ENCODE results near the gene OR11L1.

Gene OR11L1, protein sequence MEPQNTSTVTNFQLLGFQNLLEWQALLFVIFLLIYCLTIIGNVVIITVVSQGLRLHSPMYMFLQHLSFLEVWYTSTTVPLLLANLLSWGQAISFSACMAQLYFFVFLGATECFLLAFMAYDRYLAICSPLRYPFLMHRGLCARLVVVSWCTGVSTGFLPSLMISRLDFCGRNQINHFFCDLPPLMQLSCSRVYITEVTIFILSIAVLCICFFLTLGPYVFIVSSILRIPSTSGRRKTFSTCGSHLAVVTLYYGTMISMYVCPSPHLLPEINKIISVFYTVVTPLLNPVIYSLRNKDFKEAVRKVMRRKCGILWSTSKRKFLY

GRCh38 chr1:247841796-247842195 lies at the start of gene OR11L1:
Gene OR11L1 (minus strand): TSS chr1:247841896. CDS start chr1:247841896, 0 bp downstream.
- no peak for DNase-seq

DNA sequence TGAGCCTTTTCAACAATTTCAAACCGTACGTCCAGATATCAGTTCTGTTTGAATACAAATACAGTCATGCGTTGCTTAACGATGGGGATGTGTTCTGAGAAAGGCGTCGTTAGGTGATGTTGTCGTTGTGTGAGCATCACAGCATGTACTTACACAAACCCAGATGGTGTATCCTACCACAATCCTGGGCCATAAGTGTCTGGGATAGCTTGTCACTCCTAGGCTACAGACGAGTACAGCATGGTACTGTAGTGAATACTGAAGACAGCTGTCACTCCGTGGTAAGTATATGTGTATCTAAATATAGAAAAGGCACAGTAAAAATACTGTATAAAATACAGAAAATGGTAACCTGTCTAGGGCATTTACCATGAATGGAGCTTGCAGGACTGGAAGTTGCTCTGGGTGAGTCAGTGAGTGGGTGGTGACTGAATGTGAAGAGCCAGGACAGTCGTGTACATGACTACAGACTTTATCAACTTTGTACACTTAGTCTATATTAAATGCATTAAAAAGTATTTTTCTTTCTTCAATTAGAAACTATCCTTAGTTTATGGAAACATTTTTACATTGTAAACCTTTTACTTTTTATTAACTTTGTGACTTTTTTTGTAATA lies 43.2 kb upstream of the OR11L1 start:
- no peak for DNase-seq

DNA sequence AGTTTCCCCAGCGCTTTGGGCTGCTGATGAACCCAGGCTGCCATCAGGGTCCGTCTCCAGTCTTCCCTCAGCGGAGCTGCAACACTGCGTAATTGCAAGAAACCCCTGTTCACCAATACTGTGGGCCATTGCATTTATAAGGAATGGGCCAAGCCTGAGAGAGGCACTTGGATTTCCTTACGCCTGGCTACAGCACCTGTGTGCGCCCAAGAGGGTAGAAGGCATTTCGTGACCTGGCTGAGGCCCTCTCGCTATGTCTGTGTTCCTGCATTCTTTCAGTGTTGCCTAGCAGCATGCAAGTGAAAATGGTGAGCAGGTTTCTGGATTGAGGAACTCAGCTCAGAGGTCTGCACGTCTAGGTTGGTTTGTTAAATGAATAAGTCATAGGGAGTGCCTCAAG lies 41.6 kb upstream of the OR11L1 start:
- no peak for DNase-seq

GRCh38 chr1:247865416-247865815 lies 23.7 kb upstream of the OR11L1 start:
- no peak for DNase-seq

DNA sequence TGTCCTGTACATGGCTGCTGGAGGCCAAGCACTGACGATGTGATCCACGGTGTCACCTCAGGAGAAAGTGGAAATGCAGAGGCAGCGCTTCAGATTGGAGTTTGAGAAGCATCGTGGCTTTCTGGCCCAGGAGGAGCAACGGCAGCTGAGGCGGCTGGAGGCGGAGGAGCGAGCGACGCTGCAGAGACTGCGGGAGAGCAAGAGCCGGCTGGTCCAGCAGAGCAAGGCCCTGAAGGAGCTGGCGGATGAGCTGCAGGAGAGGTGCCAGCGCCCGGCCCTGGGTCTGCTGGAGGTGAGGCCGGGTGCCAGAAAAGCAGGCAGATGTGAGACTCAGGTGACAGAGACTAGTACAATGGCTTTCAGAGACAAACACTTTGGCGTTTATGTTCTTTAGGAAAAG lies 22.9 kb upstream of the OR11L1 start:
- no peak for DNase-seq

GRCh38 chr1:247862756-247863155 lies 21.1 kb upstream of the OR11L1 start:
- no peak for DNase-seq

DNA sequence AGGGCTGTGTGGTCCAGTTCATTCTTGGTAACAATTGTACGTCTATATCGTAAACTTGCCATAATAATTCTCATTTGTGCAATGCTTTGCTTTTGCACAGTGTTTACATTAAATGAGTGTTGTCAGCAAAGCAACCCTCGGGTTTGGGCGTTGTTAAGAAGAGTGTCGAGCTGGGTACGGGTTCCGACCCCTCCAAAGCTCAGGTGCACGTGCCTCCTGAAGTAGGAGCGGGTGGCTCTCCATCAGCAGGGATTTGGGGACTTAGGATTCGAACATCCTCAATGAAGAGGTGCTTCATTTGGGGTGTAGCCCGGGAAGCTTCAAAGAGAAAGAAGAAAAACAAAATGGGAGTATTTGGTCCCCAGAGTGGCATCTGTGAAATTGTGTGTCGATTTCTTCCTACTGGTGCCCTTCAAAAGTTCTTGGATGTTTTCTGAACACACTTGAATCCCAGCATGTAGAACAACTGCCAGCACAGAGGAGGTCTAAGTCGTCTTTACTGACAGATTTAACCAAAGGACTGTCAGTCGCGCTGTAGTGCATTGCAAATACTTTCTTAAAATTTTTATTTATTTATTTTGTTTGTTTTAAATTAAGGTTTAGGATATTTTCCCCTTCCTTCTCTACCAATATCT lies 16.4 kb upstream of the OR11L1 start:
- DNase-seq, result no peak

DNA sequence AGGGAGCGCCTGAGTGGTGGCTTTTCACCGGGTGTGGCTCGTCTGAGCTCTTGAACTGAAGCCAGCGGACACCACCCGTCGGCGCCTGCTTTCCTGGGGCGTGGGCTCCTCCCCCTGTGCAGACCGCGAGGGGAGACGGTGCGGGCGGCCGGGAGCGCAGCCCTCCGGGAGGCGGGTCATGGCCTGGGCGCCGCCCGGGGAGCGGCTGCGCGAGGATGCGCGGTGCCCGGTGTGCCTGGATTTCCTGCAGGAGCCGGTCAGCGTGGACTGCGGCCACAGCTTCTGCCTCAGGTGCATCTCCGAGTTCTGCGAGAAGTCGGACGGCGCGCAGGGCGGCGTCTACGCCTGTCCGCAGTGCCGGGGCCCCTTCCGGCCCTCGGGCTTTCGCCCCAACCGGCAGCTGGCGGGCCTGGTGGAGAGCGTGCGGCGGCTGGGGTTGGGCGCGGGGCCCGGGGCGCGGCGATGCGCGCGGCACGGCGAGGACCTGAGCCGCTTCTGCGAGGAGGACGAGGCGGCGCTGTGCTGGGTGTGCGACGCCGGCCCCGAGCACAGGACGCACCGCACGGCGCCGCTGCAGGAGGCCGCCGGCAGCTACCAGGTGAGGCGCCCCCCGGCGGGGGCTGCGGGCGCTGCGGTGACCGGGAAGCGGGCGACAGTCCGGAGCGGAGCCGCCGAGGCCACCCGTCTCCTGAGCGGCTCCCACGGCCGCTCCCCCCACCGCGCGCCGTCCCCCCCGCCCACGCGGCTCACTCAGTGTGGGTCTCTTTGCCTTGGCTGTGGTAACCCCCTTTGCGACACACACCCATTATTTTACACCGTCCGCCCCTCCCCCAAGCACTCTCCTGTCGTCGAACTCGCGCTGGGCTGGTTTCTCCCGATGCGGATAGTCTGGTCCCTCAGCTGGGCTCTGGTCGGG lies 15.6 kb upstream of the OR11L1 start, which contains the start of gene TRIM58:
Gene TRIM58 (plus strand): TSS at position 119 of the 916 bp plus-strand sequence. CDS start 60 bp downstream, at position 179.
- peak; percentile 36 for DNase-seq

- no peak for DNase-seq
These were observed 14.2 kb upstream of the OR11L1 start for GRCh38 chr1:247855911-247856310.

DNA sequence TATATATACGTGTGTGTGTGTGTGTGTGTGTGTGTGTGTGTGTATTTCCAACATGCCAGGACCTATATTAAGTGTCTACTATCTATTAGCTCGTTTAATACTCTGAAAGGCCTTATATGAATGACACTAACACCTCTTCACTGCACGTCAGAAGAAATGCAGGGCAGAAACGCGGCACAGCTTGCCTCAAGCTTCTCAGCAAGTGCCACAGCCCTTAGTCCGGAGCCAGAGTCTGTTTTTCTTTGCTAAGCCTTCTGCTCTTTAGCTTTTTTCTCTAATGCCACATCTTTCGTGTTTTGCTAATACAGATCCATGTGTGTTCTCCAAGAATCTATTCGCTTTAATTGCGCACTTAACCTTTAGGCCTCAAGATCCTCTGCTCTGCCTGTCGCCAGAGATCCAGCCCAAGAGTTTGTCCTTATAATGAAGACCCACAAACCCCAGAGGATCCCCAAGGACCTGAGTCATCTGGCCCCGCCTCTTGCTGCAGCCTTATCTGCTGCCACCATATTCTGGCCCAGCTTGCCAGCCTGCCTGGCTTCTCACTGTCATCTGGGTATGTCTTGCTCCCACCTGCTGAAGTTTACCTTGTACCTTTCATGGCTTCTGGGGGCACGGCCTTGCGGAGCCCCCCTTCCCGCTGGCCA lies 13.3 kb upstream of the OR11L1 start:
- DNase-seq, result peak; percentile 2

DNA sequence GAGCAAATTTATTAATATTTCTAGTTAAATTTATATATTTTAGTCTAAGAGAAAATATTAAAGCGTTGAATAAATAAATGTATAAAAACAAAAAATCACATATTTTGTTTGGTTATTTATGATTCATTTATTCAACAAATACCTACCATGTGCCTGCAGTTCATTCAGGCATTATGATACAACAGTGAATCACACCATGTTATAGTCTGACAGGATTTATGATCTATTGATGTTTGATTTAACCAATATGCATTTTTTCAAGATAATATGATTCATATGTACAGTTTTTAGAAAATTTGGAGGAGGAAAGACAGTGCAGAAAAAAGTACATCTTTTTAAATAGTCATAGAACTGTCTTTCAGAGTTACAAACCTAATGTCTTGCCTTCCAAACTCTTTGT lies 7.9 kb upstream of the OR11L1 start:
- DNase-seq, result no peak

- no peak for DNase-seq
These were observed 6.7 kb upstream of the OR11L1 start for GRCh38 chr1:247848346-247848745.

DNA sequence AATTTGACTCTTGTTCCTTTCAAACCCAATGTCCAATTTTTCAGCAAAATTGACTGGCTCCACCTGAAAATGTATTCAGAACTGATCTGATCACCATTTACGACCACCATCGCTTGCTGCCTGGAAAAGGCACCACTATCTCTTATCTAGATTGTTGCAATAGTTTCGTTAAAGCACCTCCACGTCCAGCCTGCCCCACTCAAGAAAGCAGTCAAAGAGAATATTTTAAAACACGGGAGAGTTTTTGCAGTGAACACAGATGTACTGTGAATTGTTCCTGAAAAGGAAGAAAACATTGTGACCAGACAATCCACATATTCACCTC lies 4.0 kb upstream of the OR11L1 start:
- DNase-seq, result no peak

GRCh38 chr1:247845011-247845692 lies 3.5 kb upstream of the OR11L1 start:
- no peak for DNase-seq

DNA sequence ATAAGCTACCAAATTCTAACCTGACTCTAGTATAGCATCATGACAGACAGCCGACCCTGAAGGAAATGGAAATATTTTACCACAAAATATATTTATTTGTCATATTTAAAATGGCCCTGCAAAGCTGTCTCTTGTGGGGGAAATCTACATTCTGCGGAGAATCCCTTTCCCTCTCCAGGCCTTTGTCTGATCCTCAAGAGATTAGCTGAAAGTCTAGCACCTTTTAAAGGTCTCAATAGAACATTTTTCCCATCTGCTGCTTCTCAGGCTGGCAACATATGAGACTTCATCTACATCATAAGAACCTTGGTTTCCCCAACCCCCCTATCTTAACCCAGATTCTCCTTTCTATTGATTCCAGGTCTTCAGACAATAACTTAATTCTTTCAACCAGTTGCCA lies 1.7 kb upstream of the OR11L1 start:
- no peak for DNase-seq

GRCh38 chr1:247840818-247841217 lies 878 bp downstream of the OR11L1 start:
- no peak for DNase-seq

GRCh38 chr1:247833601-247834000 lies 8.1 kb downstream of the OR11L1 start:
- DNase-seq, result no peak

DNA sequence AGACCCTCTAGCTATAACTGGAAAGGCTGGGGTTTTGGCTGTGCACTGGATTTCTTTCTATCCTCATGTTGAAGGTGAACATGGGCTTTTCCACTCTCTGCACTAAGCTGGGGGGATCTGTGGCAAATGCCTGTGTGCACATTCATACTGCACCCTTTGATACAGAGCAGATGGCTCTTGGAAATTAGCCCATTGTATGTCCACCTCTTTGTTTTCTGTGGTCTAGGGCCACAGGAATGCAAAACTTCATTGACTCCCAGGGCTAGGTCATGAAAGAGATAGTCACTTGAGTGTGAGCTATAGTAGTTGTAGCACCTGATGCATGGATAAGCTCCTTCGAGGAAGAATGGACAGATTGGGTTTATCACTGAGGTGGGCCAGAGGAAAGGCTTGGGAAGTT lies 12.0 kb downstream of the OR11L1 start:
- no peak for DNase-seq

DNA sequence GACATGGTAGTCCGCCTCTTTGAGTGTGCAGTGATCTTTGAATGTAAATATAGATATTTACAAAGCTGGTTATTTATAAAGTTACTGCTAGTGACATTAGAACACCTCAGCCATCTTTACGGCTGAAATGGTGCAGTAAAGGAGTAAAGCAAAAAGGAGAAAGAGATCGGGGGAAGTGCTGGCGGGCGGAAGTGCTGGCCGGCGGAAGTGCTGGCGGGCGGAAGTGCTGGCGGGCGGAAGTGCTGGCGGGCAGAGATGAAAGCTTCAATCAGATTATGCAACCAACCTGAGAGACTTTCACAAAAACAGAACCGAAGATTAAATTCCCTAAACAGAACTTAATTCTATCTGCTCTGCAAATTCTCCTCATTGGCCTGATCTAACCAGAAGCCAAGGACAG lies 16.3 kb downstream of the OR11L1 start:
- no peak for DNase-seq

- no peak for DNase-seq
These were observed 17.7 kb downstream of the OR11L1 start, which contains the start of gene OR14A16 for GRCh38 chr1:247824023-247824422. Gene OR14A16 (minus strand): TSS chr1:247824119. CDS start chr1:247815729, 8,390 bp downstream.

DNA sequence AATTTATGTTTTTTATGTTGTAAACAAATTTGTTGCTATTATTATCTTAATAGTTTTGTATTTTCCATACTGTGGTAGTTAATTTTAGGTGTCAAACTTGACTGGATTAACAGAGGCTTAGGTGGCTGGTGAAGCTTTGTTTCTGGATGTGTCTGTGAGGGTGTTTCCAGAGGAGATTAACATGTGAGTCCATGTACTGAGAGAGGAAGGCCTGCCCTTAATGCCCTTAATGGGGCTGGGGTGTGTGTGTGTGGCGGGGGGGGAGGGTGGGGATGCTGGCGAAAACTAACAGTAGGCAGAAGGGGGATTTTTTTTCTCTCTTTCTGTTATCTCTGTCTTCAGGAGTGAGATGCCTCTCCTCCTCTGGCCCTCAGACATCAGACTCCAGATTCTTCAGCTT lies 19.6 kb downstream of the OR11L1 start:
- no peak for DNase-seq

DNA sequence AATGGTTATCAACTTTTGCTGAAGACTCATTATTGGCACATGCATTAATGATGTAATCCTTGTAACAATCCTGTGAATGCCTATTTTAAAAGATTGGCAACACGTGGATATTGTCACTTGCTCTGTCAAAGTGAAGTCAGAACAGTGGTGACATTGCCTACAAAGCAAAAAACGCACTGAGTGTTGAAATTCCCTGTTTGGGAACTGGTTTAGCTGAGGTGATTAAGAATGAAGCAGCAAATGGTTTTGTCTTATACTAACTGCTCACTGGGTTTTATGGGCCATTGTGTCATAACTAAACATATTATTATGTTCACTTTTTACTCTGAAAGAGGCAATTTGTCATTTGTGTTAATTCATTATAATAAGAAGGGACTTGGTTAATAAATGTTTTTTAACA lies 29.1 kb downstream of the OR11L1 start:
- no peak for DNase-seq

Data from activated CD4-positive, alpha-beta T cell treated with anti-CD3 and anti-CD28 coated beads, Interleukin-10, Interleukin-2, amounts not matched to agents 100 ng/mL and 50 ng/mL, durations not matched to agents 16 hours and 8 hours (primary cell).